Kidney epithelial cell (primary cell): Measurements from ENCODE around the gene E2F1. TPM values are rescaled to one million over a fixed set of nuclear protein-coding genes. Genes with fewer than 3 reads are reported as not detected.
A peak's percentile ranks its signal among the peaks of the same experiment; 100 is the strongest.

Experiments
- DNase-seq: peaks from one replicate; pipeline ENCODE4 v3.0.0-alpha.2; 2010; ENCODE audit warnings: low read depth
- H3K27me3 ChIP-seq: 2 replicates; pipeline ENCODE4 v1.6.0; 2011; ENCODE audit warnings: low read length; ENCODE audit not compliant: control insufficient read depth, insufficient read depth
- H3K36me3 ChIP-seq: 2 replicates; pipeline ENCODE4 v1.5.1; 2011; ENCODE audit warnings: low read length; ENCODE audit not compliant: control insufficient read depth, insufficient read depth
- H3K4me3 ChIP-seq: 2 replicates; pipeline ENCODE4 v1.5.1; 2011; ENCODE audit warnings: low read depth, mild to moderate bottlenecking, control low read depth, low read length
- CTCF ChIP-seq: IDR thresholded peaks from 2 replicates; pipeline ENCODE4 v1.5.1; 2011; ENCODE audit warnings: mild to moderate bottlenecking, moderate library complexity, low read length, control low read depth, inconsistent platforms; ENCODE audit not compliant: insufficient read depth, poor library complexity, severe bottlenecking
- total RNA-seq: library from RNA; depleted of rRNA; stranded (reverse); fragments of >200 nt; gene quantifications from 2 replicates; pipeline ENCODE4 v1.2.3, GENCODE V29; 2015

E2F1 gene
- total RNA-seq, 1 donor from 2014 or later = 4.1 TPM

DNA sequence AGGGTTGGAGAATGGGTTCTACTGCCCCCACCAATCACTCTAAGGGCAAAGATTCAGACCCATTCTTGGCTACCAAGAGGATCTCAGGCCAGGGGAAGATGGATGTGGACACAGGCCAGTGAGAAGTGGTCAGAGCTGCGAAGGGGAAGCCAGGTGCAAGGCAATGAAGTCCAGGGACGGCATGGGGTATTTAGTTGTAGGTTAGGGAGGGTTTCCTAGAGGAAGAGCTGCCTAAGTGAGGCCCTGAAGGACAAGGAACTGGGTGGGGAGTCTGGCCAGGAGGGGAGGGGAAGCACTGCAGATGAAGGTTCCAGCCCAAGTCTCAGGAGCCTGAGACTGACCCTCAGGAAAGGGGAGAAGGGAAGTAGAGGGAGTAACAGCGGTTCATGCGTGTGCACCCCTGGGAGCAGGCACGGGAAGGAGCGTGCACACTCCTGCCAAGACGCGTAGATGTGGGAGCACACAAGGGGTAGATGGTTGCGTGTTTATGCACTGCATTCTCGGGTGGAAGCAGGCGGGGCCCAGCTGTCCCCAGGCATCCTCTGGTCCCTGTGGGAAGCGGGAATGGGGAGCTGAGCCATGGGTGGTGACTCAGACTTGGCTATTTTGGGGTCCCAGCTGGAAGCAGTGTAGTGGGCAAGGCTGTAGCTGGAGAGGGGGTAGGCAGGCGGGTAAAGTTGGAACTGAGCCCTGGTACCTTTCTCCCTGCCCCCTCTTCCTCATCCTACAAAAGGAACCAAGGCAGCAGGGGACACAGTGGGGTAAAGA lies 16.1 kb downstream of the E2F1 start:
- H3K4me3 ChIP-seq = no peak overlapping the region
- no peak for TF ChIP-seq CTCF

DNA sequence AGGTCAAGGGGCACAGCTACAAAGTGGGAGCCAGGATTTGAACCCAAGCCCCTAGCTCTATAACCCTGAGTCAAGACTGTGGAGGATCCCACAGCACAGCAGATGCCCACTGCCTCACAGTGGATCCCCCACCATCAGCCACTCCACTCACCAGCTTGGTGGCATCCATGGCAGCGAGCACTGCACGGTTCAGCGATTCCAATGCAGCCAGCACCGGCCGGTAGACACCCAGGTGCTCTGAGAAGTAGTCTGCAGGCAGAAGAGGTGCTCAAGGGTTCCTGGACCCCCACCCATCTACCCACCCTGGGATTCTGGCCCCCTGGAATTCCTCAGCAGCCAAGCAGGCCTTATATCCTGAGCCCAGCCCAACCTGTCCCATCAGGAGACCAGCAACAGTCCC lies 17.0 kb downstream of the E2F1 start:
- TF ChIP-seq CTCF = no peak
- Histone ChIP-seq H3K27me3 (no peaks in the 10 kb centered on the region), H3K36me3 (no peaks in the 10 kb centered on the region), H3K4me3 (no peak overlapping the region)
- DNase-seq = no peak

More for the DNA sequence above, 16.1 kb downstream of the E2F1 start:
- no peaks in the 10 kb centered on the region for H3K36me3 ChIP-seq
- H3K27me3 ChIP-seq = no peaks in the 10 kb centered on the region
- no peak for DNase-seq

GRCh38 chr20:33668466-33669155 lies 17.6 kb downstream of the E2F1 start:
- Histone ChIP-seq H3K4me3 (no peak overlapping the region), H3K27me3 (no peaks in the 10 kb centered on the region), H3K36me3 (no peaks in the 10 kb centered on the region)
- DNase-seq = no peak
- TF ChIP-seq CTCF = no peak

- TF ChIP-seq CTCF = peak; percentile 92
- H3K36me3 ChIP-seq = no peaks in the 10 kb centered on the region
- peak overlapping the region; percentile 50 for H3K4me3 ChIP-seq
- DNase-seq = no peak
- H3K27me3 ChIP-seq = no peaks in the 10 kb centered on the region
Observed at GRCh38 chr20:33667676-33668465, 18.3 kb downstream of the E2F1 start.

DNA sequence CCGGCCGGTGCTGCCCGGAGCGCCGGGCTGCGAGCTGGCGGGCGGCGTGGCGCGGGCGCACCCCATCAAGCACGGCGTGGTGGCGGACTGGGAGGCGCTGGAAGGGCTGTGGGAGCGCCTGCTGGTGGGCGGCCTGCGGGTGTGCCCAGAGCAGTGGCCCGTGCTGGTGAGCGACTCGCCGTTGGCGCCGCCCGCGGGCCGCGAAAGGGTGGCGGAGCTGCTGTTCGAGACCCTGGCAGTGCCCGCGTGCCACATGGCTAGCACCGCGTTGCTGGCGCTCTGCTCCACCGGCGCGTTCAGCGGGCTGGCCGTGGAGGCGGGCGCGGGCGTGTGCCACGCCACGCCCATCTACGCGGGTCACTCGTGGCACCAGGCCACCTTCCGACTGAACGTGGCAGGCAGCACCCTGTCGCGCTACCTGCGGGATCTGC lies 18.9 kb downstream of the E2F1 start:
- Histone ChIP-seq H3K27me3 (no peaks in the 10 kb centered on the region), H3K36me3 (no peaks in the 10 kb centered on the region), H3K4me3 (peak overlapping the region; percentile 50)
- TF ChIP-seq CTCF = no peak
- DNase-seq = no peak
